ENCODE data around the gene ABHD16A.

GRCh38 chr6:31744422-31744821, 41.3 kb upstream of the ABHD16A start:
- TF ChIP-seq POLR2AphosphoS5 (IDR thresholded peaks at IDR 0.05) = no peak
- no peak for TF ChIP-seq CTCF (IDR thresholded peaks at IDR 0.05)
- TF ChIP-seq POLR2A (IDR thresholded peaks at IDR 0.05) = no peak
- no peak for TF ChIP-seq EP300 (IDR thresholded peaks at IDR 0.05)
